Muscle of back (tissue), 11 donors: ENCODE results near the gene SRR. TPM values are rescaled to one million over a fixed set of nuclear protein-coding genes. Genes with fewer than 3 reads are reported as not detected.

ENCODE experiments used
- DNase-seq, 3 donors: peaks; one replicate each; pipeline versions ENCODE4 v3.0.0 to v3.0.0-alpha.2; 2013
- polyA plus RNA-seq, 10 donors: library from polyadenylated mRNA; unstranded; fragments of 120-200 nt; gene quantifications; one replicate each; pipeline ENCODE4 v1.2.1, GENCODE V29; 2013; ENCODE audit not compliant: insufficient read length in 10 of 10

Gene SRR
- polyA plus RNA-seq, 10 donors = 12.3 to 24.2 (median 18.4) TPM

GRCh38 chr17:2370211-2370589 lies 66.5 kb downstream of the SRR start:
- no peak for DNase-seq

GRCh38 chr17:2371183-2372130 lies 67.7 kb downstream of the SRR start:
- no peak for DNase-seq

GRCh38 chr17:2372180-2372579 lies 68.4 kb downstream of the SRR start:
- DNase-seq = no peak

- DNase-seq = no peak
Measured at GRCh38 chr17:2372681-2373080, 68.9 kb downstream of the SRR start.

DNA sequence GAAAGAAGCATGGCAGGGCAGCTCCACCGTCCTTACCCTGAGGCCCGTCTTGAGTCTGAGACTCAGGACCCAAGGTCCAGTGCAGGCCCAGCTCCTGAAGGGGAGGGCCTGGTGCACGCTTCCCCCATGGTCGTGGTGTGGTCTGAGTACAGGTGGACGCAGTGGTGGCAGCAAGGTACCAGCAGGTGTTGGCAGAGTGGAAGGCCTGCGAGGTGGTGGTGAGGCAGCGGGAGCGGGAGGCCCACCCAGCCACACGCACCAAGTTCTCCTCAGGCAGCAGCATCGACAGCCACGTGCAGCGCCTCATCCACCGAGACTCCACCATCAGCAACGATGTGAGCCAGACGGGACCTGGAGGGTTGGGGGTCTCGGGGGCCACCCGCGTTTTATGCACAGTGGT lies 69.4 kb downstream of the SRR start:
- no peak for DNase-seq

Other genes starting within 250 kb of the SRR start
- 10 to 100 TPM; 19.2 to 44.6 (median 32.1) TPM for gene HIC1, start 248.8 kb upstream of the SRR start, polyA plus RNA-seq
- gene SMG6, start 165 bp upstream of the SRR start, polyA plus RNA-seq = 10 to 100 TPM; 12.5 to 20.1 (median 16.8) TPM
- 10 to 100 TPM; 28.6 to 40.9 (median 33.6) TPM for gene TSR1, start 32.5 kb downstream of the SRR start, polyA plus RNA-seq
- gene SGSM2, start 33.6 kb downstream of the SRR start, polyA plus RNA-seq = 10 to 100 TPM; 32.1 to 49.9 (median 43.0) TPM
- gene MNT, start 97.1 kb downstream of the SRR start, polyA plus RNA-seq = 10 to 100 TPM in 9 of 10 donors, 1 to 10 TPM in 1; 9.9 to 19.8 (median 13.4) TPM
- 10 to 100 TPM; 17.7 to 23.8 (median 20.6) TPM for gene METTL16, start 207.9 kb downstream of the SRR start, polyA plus RNA-seq